HepG2 (cell line): ENCODE results near the gene MRPL14. TPM values are rescaled to one million over a fixed set of nuclear protein-coding genes. Genes with fewer than 3 reads are reported as not detected.
A peak's percentile ranks its signal among the peaks of the same experiment; 100 is the strongest.

ENCODE experiments used
- BRCA1 ChIP-seq: sonication (generic); formaldehyde crosslinking; IDR thresholded peaks from 2 replicates; pipeline ENCODE4 v1.4.0; 2020; ENCODE audit warnings: missing genetic modification reagents
- ELF1 ChIP-seq: sonication (generic); formaldehyde crosslinking; IDR thresholded peaks from 2 replicates; pipeline ENCODE4 v1.4.0; 2020; ENCODE audit warnings: missing genetic modification reagents
- ESRRA ChIP-seq: sonication (generic); formaldehyde crosslinking; IDR thresholded peaks from 2 replicates; pipeline ENCODE4 v1.5.1; 2020; ENCODE audit warnings: mild to moderate bottlenecking, low read depth, missing genetic modification reagents
- ETV5 ChIP-seq: IDR thresholded peaks from 2 replicates; pipeline ENCODE4 v1.6.1; 2018; ENCODE audit warnings: missing biosample characterization, missing genetic modification reagents, inconsistent platforms, borderline replicate concordance
- GATAD2A ChIP-seq: IDR thresholded peaks from 2 replicates; pipeline ENCODE4 v1.6.1; 2016
- NFKBIZ ChIP-seq: IDR thresholded peaks from 2 replicates; pipeline ENCODE4 v1.6.1; 2018; ENCODE audit warnings: missing genetic modification reagents, missing compliant biosample characterization
- RXRB ChIP-seq: IDR thresholded peaks from 2 replicates; pipeline ENCODE4 v1.6.1; 2016; ENCODE audit warnings: borderline replicate concordance, missing genetic modification reagents, missing compliant biosample characterization
- ZFP36L2 ChIP-seq: sonication (generic); formaldehyde crosslinking; IDR thresholded peaks from 2 replicates; pipeline ENCODE4 v1.4.0; 2020; ENCODE audit warnings: missing genetic modification reagents
- ZMYM3 ChIP-seq: sonication (generic); formaldehyde crosslinking; IDR thresholded peaks from 2 replicates; pipeline ENCODE4 v1.5.1; 2020; ENCODE audit warnings: mild to moderate bottlenecking, missing genetic modification reagents
- polyA plus RNA-seq, 8 experiments: library from polyadenylated mRNA; depleted of rRNA in 3 of 8; stranded (reverse) in 7 of 8; unstranded in 1 of 8; fragments of >200 nt; fragmentation: Illumina TruSeq in 4 of 8; extraction: Trizol in 4 of 8; gene quantifications; 2 replicates each; pipeline versions ENCODE4 v1.2.1 to v1.2.3, GENCODE V29; 2011 to 2016; ENCODE audit warnings: low read depth in 4 of 8, missing spikeins in 1 of 8, mixed read lengths in 1 of 8; ENCODE audit not compliant: insufficient read depth in 1 of 8
- total RNA-seq, 5 experiments: library from RNA; depleted of rRNA; stranded (reverse); fragments of >200 nt; fragmentation: Illumina TruSeq; extraction: Trizol; gene quantifications; 2 replicates each; pipeline ENCODE4 v1.2.3, GENCODE V29; 2016; ENCODE audit warnings: low read depth in 1 of 5
- TF ChIP-seq, protein P1 (sequence below): IDR thresholded peaks from 2 replicates; pipeline ENCODE4 v1.4.0; 2020; ENCODE audit warnings: mild to moderate bottlenecking, missing genetic modification reagents
- TF ChIP-seq, protein P2 (sequence below): sonication (generic); formaldehyde crosslinking; IDR thresholded peaks from 2 replicates; pipeline ENCODE4 v1.4.0; 2020; ENCODE audit warnings: missing genetic modification reagents, mild to moderate bottlenecking, borderline replicate concordance
- TF ChIP-seq, protein P3 (sequence below): IDR thresholded peaks from 2 replicates; pipeline ENCODE4 v1.6.1; 2016; ENCODE audit warnings: mild to moderate bottlenecking, missing biosample characterization, missing genetic modification reagents
- TF ChIP-seq, protein P4 (sequence below): sonication (generic); formaldehyde crosslinking; IDR thresholded peaks from 2 replicates; pipeline ENCODE4 v1.4.0; 2020; ENCODE audit warnings: missing genetic modification reagents
- TF ChIP-seq, protein P5 (sequence below): sonication (generic); formaldehyde crosslinking; IDR thresholded peaks from 2 replicates; pipeline ENCODE4 v1.4.0; 2020; ENCODE audit warnings: missing genetic modification reagents
- TF ChIP-seq, protein P6 (sequence below): sonication (generic); formaldehyde crosslinking; IDR thresholded peaks from 2 replicates; pipeline ENCODE4 v1.4.0; 2020; ENCODE audit warnings: mild to moderate bottlenecking, missing genetic modification reagents

MRPL14 gene
- total and polyA plus RNA-seq, 2 of the 13 experiments (the other 11 are each of a cell fraction or from before 2014, with no cell fraction given), result 157 to 178 TPM

DNA sequence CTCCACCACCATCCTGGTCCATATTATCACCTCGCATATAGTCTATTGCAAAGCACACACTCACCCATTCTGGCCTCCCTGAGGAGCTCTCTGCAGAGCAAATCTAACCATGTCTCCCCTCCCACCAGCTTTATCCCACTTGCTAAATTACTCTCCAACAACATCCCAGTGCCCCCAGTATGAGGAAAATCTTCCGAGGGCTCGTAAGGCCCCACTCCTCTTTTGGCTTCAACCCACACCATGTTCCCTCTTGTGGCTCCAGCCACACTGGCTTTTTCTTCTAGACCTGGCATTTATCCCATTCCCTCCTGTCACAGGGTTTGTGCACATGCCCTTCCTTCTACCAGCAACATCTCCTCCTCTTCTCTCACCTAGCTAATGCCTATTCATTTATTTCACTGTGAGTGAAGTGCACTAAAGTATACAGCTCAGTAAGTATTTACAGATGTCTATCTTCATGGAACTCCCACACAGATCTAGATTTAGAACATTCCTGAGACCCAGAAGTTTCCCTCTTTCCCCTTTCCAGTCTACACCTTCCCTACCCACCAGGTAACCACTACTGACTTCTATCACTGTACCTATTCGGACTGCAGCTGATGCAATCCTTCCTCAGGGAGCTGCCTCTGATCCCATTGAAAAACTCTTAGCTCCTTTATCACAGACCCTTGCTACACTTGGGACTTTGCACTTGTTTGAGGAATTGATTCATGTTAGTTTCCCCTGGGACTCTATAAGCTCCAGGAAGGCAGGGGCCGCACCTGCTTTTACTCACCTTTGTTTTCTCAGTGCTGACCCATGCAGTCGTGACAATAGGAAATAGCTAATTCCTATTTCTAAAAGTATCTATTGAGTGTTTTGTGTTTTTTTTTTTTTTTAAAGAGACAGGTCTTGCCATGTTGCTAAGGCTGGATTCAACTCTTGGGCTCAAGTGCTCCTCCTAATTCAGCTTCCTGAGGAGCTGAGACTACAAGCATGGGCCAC, 15.5 kb downstream of the MRPL14 start (continued):
- TF ChIP-seq, protein P1, sequence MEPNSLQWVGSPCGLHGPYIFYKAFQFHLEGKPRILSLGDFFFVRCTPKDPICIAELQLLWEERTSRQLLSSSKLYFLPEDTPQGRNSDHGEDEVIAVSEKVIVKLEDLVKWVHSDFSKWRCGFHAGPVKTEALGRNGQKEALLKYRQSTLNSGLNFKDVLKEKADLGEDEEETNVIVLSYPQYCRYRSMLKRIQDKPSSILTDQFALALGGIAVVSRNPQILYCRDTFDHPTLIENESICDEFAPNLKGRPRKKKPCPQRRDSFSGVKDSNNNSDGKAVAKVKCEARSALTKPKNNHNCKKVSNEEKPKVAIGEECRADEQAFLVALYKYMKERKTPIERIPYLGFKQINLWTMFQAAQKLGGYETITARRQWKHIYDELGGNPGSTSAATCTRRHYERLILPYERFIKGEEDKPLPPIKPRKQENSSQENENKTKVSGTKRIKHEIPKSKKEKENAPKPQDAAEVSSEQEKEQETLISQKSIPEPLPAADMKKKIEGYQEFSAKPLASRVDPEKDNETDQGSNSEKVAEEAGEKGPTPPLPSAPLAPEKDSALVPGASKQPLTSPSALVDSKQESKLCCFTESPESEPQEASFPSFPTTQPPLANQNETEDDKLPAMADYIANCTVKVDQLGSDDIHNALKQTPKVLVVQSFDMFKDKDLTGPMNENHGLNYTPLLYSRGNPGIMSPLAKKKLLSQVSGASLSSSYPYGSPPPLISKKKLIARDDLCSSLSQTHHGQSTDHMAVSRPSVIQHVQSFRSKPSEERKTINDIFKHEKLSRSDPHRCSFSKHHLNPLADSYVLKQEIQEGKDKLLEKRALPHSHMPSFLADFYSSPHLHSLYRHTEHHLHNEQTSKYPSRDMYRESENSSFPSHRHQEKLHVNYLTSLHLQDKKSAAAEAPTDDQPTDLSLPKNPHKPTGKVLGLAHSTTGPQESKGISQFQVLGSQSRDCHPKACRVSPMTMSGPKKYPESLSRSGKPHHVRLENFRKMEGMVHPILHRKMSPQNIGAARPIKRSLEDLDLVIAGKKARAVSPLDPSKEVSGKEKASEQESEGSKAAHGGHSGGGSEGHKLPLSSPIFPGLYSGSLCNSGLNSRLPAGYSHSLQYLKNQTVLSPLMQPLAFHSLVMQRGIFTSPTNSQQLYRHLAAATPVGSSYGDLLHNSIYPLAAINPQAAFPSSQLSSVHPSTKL (CRISPR knock-in tag), result peak; percentile 92
- TF ChIP-seq, protein P2, sequence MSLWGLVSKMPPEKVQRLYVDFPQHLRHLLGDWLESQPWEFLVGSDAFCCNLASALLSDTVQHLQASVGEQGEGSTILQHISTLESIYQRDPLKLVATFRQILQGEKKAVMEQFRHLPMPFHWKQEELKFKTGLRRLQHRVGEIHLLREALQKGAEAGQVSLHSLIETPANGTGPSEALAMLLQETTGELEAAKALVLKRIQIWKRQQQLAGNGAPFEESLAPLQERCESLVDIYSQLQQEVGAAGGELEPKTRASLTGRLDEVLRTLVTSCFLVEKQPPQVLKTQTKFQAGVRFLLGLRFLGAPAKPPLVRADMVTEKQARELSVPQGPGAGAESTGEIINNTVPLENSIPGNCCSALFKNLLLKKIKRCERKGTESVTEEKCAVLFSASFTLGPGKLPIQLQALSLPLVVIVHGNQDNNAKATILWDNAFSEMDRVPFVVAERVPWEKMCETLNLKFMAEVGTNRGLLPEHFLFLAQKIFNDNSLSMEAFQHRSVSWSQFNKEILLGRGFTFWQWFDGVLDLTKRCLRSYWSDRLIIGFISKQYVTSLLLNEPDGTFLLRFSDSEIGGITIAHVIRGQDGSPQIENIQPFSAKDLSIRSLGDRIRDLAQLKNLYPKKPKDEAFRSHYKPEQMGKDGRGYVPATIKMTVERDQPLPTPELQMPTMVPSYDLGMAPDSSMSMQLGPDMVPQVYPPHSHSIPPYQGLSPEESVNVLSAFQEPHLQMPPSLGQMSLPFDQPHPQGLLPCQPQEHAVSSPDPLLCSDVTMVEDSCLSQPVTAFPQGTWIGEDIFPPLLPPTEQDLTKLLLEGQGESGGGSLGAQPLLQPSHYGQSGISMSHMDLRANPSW (CRISPR knock-in tag), result peak; percentile 74; the same call in 1 of the 2 replicates
- TF ChIP-seq, protein P3, sequence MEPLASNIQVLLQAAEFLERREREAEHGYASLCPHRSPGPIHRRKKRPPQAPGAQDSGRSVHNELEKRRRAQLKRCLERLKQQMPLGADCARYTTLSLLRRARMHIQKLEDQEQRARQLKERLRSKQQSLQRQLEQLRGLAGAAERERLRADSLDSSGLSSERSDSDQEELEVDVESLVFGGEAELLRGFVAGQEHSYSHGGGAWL (CRISPR knock-in tag), result no peak
- no peak for TF ChIP-seq ZFP36L2 (CRISPR knock-in tag)
- TF ChIP-seq GATAD2A (CRISPR knock-in tag), result peak; percentile 100
- TF ChIP-seq, protein P4, sequence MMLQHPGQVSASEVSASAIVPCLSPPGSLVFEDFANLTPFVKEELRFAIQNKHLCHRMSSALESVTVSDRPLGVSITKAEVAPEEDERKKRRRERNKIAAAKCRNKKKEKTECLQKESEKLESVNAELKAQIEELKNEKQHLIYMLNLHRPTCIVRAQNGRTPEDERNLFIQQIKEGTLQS (CRISPR knock-in tag), result peak; percentile 82
- TF ChIP-seq NFKBIZ (CRISPR knock-in tag), result peak; percentile 69; the same call in 1 of the 2 replicates
- peak; percentile 70; the same call in 1 of the 2 replicates for TF ChIP-seq ESRRA (CRISPR knock-in tag)
- peak; percentile 43; the same call in 1 of the 2 replicates for TF ChIP-seq ELF1
- TF ChIP-seq ETV5, result peak; percentile 83; the same call in 1 of the 2 replicates
- peak; percentile 88 for TF ChIP-seq RXRB (CRISPR knock-in tag)
- TF ChIP-seq, protein P5, sequence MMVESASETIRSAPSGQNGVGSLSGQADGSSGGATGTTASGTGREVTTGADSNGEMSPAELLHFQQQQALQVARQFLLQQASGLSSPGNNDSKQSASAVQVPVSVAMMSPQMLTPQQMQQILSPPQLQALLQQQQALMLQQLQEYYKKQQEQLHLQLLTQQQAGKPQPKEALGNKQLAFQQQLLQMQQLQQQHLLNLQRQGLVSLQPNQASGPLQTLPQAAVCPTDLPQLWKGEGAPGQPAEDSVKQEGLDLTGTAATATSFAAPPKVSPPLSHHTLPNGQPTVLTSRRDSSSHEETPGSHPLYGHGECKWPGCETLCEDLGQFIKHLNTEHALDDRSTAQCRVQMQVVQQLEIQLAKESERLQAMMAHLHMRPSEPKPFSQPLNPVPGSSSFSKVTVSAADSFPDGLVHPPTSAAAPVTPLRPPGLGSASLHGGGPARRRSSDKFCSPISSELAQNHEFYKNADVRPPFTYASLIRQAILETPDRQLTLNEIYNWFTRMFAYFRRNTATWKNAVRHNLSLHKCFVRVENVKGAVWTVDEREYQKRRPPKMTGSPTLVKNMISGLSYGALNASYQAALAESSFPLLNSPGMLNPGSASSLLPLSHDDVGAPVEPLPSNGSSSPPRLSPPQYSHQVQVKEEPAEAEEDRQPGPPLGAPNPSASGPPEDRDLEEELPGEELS, result peak; percentile 81; the same call in 1 of the 2 replicates
- TF ChIP-seq, protein P6, sequence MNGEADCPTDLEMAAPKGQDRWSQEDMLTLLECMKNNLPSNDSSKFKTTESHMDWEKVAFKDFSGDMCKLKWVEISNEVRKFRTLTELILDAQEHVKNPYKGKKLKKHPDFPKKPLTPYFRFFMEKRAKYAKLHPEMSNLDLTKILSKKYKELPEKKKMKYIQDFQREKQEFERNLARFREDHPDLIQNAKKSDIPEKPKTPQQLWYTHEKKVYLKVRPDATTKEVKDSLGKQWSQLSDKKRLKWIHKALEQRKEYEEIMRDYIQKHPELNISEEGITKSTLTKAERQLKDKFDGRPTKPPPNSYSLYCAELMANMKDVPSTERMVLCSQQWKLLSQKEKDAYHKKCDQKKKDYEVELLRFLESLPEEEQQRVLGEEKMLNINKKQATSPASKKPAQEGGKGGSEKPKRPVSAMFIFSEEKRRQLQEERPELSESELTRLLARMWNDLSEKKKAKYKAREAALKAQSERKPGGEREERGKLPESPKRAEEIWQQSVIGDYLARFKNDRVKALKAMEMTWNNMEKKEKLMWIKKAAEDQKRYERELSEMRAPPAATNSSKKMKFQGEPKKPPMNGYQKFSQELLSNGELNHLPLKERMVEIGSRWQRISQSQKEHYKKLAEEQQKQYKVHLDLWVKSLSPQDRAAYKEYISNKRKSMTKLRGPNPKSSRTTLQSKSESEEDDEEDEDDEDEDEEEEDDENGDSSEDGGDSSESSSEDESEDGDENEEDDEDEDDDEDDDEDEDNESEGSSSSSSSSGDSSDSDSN (CRISPR knock-in tag), result peak; percentile 50
- no peak for TF ChIP-seq BRCA1 (CRISPR knock-in tag)
- TF ChIP-seq ZMYM3, result peak; percentile 73
